Activated effector memory CD4-positive, alpha-beta T cell treated with anti-CD3 and anti-CD28 coated beads, Interleukin-2, amount 50 U/mL, for 16 hours (primary cell): ENCODE measurements around the gene KIFC1.
"Not testable (repeated sequence)": the region's sequence is repeated elsewhere in the genome, so short reads cannot be mapped to it uniquely, and the experiment has no call there.

Experiments used
- DNase-seq: peaks from one replicate; pipeline ENCODE4 v3.0.0-alpha.2; 2020

KIFC1 gene

GRCh38 chr6:33391278-33391921 is at the start of gene KIFC1:
Gene KIFC1 (plus strand): TSS chr6:33391823. CDS start chr6:33391986, 163 bp downstream.
- DNase-seq, result peak; percentile 99

- not testable (repeated sequence) for DNase-seq
Observed at GRCh38 chr6:33343606-33343952, 48.0 kb upstream of the KIFC1 start.

- peak; percentile 81 for DNase-seq
Observed at GRCh38 chr6:33343953-33344611, 47.5 kb upstream of the KIFC1 start.

GRCh38 chr6:33344701-33345697 is 46.6 kb upstream of the KIFC1 start:
- DNase-seq, result peak; percentile 85

- not testable (repeated sequence) for DNase-seq
Observed at GRCh38 chr6:33346972-33347371, 44.7 kb upstream of the KIFC1 start.

GRCh38 chr6:33347816-33348215 is 43.8 kb upstream of the KIFC1 start:
- DNase-seq, result no peak

GRCh38 chr6:33355860-33356259 is 35.8 kb upstream of the KIFC1 start:
- DNase-seq, result not testable (repeated sequence)

- DNase-seq, result no peak
Observed at GRCh38 chr6:33356295-33356694, 35.3 kb upstream of the KIFC1 start.

GRCh38 chr6:33357160-33357871 is 34.3 kb upstream of the KIFC1 start:
- not testable (repeated sequence) for DNase-seq

- DNase-seq, result no peak
Observed at GRCh38 chr6:33359331-33359730, 32.3 kb upstream of the KIFC1 start.

- DNase-seq, result not testable (repeated sequence)
Observed at GRCh38 chr6:33363486-33363885, 28.1 kb upstream of the KIFC1 start.

- not testable (repeated sequence) for DNase-seq
Observed at GRCh38 chr6:33364475-33365205, 27.0 kb upstream of the KIFC1 start.

- not testable (repeated sequence) for DNase-seq
Observed at GRCh38 chr6:33365206-33365971, 26.2 kb upstream of the KIFC1 start.

GRCh38 chr6:33367009-33367714 is 24.5 kb upstream of the KIFC1 start:
- no peak for DNase-seq

GRCh38 chr6:33367715-33368025 is 24.0 kb upstream of the KIFC1 start:
- not testable (repeated sequence) for DNase-seq

- DNase-seq, result not testable (repeated sequence)
Observed at GRCh38 chr6:33371901-33372300, 19.7 kb upstream of the KIFC1 start.

GRCh38 chr6:33372526-33373123 is 19.0 kb upstream of the KIFC1 start:
- DNase-seq, result no peak

GRCh38 chr6:33373960-33374910 is 17.4 kb upstream of the KIFC1 start:
- no peak for DNase-seq

- no peak for DNase-seq
Observed at GRCh38 chr6:33375143-33375671, 16.4 kb upstream of the KIFC1 start.
